ENCODE results near the gene RAB25.
A peak's percentile ranks its signal among the peaks of the same experiment; 100 is the strongest.

The RAB25 gene

DNA sequence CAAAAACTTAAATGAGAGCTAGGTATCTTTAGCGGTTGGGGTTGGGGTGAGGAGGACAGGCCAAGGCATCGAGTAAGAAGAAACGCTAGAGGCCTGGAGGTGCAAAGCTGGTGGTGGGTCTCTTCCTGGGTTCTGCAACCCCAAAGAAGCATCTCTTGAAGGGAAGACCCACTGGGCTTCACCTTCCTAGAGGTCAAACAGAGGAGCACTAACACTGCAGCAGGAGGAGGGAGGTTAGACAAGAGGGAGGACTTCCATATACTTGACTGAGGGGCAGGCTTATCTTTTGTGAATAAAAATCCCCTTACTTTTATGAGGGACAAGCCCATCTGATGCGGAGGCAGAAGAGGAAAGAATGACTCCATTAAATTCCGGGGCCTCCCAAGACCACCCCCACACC lies 18.8 kb downstream of the RAB25 start:
- no peak for DNase-seq (ENCODE audit: low read depth)

DNA sequence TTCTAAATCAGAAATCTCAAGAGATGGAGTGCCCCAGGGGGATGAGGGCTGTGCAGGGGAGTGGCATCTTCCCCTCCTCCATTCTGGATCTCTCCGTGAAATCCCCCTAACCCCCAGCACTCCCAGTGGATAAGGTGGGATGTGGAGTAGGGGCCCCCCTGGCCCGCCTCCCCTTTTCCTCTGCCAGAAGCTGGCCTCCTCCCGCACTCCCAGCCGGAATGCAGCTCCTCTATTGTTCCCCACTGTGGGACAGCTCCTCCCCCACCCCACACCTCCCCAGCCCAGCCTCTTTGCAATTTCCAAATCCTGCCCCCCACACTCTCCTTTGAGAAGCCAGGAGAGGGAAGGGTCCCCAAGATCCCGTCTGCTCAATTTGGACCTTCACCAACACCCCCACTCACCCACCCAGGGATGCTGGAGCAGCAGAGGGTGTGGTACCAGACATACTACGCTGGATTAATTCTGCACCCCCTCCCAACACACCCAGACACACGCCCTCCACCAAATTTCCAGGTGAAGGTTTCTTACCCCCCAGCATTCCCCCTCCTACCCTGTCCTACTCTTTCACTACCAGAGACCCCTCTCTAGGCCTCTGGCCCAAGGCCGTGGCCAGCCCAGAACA lies 19.4 kb downstream of the RAB25 start:
- DNase-seq (ENCODE audit: low read depth) = no peak

DNA sequence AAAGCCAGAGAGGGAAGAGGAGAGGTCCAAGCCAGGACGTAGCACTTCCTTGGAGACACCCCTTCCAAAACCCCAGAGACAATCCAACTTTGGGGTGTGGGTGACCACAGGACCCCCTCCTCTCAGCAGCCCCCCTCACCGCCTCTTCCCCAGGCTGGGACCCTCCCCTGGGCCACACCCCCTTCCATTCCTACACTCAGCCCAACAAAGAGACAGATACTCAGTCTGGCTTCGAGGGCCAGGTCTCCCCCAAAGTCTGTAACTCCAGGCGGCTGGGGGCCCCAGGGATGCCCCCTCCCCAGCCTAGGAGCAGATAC lies 19.9 kb downstream of the RAB25 start:
- DNase-seq (ENCODE audit: low read depth) = no peak

DNA sequence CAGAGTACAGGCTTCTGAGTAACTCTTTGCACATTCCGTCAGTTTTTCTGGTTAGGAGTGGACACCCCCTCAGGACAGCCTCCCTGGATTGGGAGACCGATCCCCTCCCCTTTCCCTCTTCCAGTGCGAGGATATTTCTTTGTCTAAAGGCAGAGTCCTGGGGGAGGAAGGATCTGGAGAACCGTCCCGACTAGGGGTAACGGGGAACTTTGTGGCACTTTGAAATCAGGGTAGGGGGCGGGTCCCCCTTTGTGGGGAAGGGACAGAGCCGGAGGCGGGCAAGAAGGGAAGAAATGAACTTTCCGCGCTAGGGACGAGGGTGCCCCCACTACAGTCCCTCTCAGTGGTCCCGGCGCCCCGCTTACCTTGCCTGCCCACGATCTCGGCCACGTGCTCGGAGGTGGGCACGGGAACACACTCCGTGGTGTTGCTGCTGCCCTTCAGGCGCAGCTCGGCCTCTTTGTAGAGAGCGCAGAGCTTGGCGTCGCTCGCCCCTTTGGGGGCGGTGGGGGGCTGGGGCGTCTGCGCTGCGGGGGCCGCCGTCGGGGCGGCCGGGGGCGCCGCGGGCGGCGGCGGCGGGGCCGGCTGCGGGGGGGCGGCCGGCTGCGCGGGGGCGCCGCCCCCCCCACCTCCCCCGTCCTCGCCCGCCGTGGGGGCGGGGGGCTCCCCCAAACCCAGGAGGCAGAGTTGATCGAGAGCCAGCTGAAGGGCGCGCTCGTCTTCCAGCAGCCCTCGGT lies 20.4 kb downstream of the RAB25 start:
- DNase-seq (ENCODE audit: low read depth) = peak; percentile 50

DNA sequence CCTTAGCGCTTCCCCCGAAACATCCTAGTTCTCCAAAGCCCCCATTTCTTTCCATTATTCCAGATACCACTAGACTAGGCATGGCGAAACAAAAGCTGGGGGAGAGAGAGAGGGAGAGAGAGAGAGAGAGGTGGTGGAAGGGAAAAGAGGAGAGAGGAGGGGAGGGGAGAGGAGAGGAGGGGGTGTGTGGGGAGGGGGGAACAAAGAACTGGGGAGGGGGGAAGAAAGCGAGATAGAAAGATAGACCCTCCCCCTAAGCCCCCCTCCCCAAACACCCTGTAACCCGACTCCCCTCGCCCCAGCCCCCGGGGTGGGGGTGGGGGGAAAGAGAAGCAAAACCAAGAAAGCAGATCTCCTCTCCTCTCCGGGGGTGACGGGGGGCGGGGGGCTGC lies 21.0 kb downstream of the RAB25 start:
- no peak for DNase-seq (ENCODE audit: low read depth)

DNA sequence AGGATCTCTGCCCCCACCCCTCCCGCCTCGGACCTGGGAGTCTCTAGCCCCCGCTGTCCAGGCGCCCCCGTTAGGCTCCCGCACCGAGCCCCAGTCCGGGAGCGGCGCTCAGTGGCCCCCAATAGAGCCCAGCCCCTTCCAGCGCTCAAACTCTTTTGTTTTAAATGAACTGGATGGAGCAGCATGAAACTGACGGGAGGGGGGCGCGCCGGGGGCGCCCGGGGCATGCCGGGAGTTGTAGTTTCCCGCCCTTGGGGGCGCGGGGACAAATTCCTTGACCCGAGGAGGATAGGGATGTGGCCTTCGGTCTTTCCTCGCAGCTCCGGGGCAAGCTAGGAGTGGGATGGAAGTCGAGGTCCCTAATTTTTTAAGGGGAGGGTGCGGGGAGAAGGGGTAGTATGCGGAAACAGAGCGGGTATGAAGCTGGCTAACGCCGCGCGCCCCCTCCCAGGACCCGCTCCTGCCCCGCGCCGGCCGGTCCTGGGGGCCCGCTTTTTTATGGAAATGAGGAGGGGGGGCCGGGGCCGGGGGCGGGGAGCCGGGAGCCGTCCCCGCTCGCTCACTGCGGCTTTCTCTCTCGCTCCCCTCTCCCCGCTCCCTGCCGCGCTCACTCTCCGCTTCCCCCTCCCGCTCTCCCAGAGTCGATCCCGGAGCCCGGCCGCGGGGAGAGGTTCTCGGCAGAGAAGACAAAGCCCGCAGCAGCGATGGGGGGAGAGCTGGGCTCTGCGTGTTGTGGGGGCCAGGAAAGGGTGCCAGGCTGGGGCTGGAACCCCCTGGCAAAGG lies 21.5 kb downstream of the RAB25 start, which contains the start of gene MEX3A:
TSS of gene MEX3A (minus strand) at position 157 of the 783 bp plus-strand sequence. CDS start 467 bp downstream, outside the sequence.
- peak; percentile 74 for DNase-seq (ENCODE audit: low read depth)

DNA sequence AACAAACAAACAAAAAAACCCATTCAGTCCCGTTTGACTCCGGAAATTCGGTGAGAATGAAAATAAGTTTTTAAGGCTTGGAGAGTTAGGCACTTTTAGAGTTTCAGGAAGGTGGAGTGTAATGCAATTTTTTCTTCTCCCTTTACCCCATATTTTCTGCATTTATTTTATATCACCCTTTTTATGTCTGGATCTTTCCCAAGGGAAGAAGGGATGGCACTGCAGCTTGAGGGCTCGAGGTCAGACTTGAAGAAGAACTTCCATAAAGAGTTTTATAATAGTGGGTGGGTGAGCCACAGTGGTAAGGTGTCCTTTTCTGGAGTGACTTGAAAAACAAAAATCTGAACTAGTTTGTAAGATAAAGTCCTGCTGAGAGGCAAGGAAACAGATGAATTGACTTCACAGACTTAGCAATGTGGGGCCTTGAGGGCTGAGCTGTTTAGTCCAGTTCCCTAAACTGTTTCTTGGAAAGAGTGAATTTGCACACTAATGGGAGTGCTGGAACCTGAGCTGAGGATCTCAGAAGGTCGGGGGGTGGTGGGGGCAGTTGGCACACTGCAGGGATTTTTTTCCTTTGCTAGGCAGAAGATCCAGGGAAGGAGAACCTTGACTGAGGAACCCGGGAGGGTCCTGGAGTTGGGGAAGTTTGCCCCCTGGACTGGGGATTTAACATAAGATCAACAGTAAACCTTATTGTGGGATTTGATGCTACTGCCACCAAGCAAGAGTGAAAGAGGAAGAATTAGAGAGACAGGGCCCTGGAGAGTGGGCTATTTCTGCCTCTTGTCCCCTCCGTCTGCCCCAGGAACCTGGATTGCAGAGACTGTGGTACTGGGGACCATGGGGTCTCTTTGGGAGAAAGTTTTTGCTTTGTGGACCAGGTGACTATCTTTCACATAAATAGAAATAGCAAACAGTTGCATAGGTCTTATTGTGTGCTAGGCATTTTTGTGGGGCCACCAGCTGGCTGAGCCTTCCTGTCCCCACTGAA lies 23.1 kb downstream of the RAB25 start:
- DNase-seq (ENCODE audit: low read depth) = no peak

DNA sequence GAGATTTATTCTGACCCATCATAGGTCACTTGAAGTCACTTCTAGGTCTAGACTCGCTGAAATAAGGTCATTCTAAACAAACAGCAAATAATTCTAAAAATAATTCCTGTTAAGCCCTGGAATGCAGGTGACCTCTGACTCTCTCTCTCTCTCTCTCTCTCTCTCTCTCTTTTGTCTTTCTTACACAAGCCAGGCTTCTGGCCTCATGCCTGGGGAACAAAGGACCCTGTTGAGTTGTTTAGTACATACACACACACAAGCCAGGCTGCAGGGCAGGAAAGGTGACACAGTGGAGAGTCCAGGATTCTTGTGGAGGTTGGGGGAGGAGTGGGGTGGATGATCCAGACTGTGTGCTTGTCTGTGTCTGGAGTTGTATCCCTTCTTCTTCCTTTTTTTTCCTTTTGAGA lies 25.3 kb downstream of the RAB25 start:
- DNase-seq (ENCODE audit: low read depth) = peak; percentile 56

DNA sequence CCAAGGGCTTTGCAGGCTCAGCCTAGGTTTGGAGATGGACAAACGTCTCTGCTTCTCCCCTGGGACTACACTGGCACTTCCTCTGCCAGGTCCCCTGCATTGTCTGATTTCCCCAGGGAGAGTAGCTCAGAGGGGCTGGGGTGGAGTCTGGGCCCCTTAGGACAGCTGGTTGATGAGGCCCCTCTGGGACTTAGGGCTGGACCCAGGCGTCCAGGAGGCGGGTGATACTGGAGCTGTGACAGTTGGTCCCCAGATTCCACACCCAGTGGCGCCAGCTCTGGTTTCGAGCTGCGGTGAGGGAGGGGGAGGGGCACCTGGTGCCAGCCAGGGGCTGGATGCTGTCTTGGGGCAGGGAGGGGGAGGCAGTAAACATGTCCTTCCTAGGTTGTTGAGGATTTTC lies 28.7 kb downstream of the RAB25 start:
- no peak for DNase-seq (ENCODE audit: low read depth)

DNA sequence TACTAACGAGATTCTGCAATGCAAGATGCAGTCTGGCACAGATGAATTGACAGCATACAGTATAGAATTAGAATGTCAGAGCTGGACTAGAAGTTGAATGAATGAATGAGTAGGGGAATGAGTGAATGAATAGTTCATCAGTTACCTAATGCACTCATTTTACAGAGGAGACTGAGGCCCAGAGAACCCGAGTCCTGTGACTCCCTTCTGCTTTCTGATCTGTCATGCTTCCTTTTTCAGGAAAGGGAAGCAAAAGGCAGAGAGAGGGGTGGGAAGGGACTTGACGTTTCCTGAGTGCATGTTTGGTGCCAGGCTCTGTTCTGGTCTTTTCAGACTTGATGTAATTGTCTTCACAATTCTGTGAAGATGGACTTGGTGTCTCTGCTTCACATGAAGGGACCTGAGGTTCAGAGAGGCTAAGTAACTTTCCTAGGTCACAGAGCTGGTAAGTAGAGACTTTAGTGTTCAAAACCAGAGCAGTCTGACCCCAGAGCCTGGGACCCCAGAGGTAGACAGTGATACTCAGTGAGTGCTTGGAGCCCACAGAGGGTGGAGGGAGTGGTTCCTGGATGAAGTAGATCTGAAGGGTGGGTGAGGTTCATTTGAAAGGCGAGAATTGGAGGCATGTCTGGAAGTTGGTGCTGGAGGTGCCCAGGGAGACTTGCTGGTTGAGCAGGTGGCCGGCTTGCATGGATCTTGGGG lies 29.3 kb downstream of the RAB25 start:
- DNase-seq (ENCODE audit: low read depth) = no peak

DNA sequence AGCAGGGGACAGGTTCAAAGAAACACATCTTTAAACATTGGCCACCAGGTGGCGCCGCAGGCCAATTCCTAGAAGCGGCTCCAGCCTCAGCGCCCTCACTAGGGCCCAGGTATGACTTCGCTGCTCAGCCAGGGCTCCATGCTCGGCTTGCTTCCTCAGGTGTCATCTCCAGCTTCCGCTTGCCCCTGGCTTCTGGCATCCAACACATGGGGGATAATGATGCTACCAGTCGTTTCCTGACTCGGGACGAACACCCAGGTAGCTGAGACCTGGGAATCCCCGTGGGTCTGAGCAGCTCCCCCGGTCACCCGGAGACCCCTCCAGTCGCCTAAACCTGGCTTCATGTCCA lies 29.9 kb downstream of the RAB25 start:
- peak; percentile 79 for DNase-seq (ENCODE audit: low read depth)

DNA sequence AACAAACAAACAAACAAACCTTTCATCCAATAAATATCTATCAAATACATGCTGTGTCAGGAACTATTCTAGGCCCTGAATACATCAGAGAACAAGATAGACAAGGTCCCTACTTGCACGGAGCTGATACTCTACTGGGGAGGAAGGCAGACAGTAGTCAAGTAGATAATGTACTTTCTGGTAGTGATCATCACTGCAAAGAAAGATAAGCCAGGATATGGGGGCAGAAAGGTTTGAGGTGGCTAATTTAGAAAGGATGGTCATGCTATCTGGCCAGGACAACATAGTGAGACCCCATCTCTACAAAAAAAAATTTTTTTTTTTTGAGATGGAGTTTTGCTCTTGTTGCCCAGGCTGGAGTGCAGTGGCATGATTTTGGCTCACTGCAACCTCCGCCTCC lies 30.6 kb downstream of the RAB25 start:
- no peak for DNase-seq (ENCODE audit: low read depth)

DNA sequence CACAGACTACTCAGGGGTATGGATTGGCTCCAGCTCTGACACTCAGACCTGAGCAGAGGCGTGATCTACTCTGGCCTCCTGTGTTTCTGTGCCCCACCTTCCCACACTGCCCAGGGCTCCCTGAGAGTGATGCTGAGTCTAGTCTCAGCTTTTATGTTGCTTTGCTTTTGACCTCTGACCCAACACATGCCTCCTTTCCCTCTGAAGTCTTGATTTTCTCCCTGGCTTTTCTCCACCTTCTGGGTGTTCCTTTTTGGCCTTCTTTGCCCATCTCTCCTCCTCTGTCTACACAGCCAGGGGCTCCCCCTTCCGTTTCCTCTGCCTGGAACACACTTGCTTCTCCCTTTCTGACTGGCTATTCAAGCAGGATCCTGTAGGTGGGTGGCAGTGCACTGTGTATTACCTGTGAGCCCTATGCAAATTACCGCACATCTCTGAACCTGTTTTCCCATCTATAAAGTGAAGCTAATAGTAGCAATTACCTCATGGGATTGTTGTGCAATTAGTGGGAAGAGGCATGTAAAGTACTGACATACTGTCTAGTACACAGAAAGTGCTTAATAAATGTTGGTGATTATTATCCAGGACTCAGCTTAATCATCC lies 35.0 kb downstream of the RAB25 start:
- no peak for DNase-seq (ENCODE audit: low read depth)

DNA sequence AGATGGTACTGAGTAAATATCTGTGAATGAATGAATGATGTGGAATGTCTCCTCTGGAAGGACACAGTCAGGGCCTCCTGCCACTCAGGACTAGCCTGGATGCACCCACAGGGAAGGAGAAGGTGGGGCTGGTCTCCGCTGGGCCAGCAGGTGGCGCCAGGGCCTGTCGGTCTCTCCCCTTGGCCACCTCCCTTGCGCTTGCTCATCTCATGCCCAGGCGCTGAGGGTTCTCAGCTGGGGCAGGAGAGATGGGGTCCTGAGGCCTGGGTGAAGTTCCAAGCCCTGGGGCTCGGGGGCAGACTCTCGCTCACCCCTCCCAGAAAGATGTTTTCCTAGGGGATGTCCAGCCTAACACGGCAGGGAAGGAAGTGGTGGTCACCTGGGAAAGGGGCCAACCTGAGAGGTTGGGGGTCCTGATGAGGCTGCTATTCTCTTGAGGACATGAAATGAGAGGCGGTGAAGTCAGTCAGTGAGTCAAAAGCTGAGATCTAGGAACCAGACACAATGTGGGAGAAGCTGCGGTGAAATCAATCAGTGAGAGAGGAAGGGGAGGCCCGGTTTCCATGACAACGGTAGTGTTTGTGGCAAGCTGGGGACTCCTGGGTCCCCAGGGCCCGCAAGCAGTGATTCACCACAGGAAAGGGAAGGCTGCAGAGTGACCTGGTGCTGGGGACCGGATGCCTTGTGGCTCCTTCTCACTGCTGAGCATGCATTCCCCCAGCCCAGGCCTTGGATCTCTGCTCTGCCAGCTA lies 35.9 kb downstream of the RAB25 start:
- peak; percentile 88 for DNase-seq (ENCODE audit: low read depth)

DNA sequence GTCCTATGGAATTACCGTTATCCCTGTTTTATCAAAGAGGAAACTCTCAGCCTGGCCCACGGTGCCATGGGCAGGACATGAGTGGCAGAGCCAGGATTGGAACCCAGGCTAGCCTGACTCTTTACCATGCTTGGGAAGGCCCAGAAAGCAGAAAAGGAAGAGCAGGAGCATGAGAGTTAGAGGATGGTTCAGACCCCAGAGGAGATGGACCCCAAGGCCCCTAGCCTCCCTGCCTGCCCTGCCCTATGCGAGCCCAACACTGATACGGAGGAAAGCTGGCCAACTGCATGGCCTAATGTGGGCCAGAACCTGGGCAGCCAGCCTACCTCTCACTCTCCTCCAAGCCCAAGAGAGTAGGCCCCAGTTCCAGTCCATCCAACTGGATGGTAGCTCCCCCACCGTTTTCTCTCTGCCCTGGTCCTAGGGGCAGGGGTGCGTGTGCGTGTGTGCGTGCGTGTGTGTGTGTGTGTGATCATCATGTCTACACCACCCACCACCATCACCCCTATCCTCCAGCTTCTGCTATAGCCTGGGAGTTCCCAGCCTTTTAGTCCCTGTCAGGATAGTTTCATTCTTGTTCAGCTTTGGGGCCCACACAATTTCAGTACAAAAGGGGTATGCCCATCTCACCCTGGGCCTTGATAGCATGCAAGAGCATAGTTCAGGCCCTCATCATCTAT lies 36.7 kb downstream of the RAB25 start:
- no peak for DNase-seq (ENCODE audit: low read depth)

DNA sequence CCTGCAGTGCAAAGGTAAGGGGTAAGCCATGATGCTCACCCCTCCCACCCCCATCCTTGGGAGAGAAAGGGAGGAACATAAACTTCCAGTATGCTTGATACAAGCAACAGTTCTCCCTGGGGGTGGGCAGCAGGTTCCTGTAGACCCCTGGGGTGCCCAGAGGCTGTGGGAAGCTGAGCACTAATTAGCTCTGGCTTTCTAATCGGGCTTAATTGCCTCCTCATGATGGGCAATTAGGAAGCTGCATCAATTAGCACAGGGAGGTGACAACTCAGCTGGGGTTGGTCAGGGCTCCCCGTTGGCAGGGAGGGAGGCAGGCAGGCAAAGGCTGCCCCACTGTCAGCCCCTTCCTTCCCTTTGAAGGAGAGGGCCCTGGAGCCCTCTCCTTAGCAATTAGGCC lies 37.8 kb downstream of the RAB25 start:
- no peak for DNase-seq (ENCODE audit: low read depth)

DNA sequence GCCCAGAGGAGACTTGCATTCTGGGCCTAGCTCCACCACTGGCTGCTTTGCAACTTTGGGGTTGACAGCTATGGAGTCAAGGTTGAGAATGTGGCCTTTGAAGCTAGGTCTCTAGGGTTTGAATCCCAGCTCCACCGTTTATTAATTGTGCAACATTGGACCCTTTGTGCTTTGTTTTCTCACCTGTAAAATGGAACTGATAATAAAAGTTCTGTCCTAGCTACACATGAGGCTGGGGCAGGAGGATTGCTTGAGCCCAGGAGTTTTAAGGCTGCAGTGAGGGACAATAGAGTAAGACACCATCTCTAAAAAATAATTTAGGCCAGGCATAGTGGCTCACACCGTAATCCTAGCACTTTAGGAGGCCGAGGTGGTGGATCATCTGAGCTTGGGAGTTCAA lies 38.3 kb downstream of the RAB25 start:
- DNase-seq (ENCODE audit: low read depth) = no peak

DNA sequence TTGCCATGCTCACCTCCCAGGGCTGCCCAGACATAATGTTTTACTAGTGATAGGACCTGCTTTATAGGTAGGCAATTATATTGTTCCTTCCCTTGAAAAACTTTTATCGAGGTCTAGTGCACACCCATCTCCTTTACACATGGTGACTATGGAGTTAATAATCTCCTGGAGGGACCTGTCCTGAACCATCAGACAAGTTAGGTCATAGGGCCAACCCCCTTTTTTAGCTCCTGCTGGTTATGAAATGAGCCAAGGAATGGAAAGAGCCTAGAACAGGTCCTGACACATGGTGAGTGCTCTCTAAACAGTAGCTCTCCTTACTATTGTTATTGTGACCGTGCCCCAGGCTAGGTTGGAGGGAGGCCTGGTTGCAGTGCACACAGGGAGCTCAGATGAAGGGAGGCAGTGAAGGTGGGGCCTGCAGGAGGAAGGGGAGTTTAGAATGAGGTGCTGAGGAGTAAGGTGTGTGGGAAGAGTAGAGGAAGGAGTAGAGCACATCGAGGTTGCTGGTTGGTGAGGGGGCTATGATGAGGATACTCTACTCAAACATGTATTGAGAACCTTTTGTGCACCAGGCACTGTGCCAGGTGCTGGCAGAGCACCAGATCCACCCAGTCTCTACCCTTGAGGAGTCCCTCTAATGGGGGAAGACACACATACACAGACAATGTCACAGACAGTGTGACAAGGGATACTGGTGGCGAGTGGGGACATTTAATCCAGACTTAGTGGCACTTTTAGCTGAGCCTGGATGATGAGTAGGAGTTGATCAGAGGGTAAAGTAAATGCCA lies 39.4 kb downstream of the RAB25 start:
- no peak for DNase-seq (ENCODE audit: low read depth)

DNA sequence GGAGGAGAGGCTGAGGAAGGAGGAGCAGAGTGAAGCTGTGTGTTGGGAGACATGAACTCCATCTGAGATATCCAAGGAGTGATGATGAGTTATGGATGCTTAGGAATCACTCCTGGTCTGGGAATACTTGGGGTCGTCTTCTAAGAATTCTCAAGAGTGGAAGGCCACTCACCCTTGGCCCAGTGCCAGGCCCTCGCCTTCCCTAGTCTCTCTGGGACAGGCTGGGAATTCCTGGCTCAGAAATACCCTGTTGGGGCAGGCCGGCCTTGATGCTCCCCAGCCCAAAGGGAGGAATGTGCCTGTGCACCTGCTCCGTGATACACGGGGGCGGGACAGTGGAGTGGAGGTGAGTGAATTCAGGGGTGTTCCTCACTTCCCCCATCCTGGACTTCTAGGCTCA lies 40.9 kb downstream of the RAB25 start:
- peak; percentile 64 for DNase-seq (ENCODE audit: low read depth)
